Cardiac muscle cell (in vitro differentiated cells and primary cell): ENCODE results near the gene F2R. TPM values are rescaled to one million over a fixed set of nuclear protein-coding genes. Genes with fewer than 3 reads are reported as not detected.
A peak's percentile ranks its signal among the peaks of the same experiment; 100 is the strongest.

Experiments used
- DNase-seq, 2 donors: peaks; one replicate each; pipeline versions ENCODE4 v3.0.0 to v3.0.0-alpha.2; 2010 to 2017; ENCODE audit warnings: low read depth in 1 of 2, low spot score in 1 of 2
- H3K27ac ChIP-seq: fragments of 200-600 bp; sonication (generic); 2 replicates; pipeline ENCODE4 v1.5.1; 2016
- H3K27me3 ChIP-seq: fragments of 200-600 bp; sonication (generic); 2 replicates; pipeline ENCODE4 v1.6.0; 2016; ENCODE audit warnings: control low read depth
- H3K36me3 ChIP-seq: fragments of 200-600 bp; sonication (generic); 2 replicates; pipeline ENCODE4 v1.5.1; 2016; ENCODE audit warnings: control low read depth
- H3K4me1 ChIP-seq: fragments of 200-600 bp; sonication (generic); 2 replicates; pipeline ENCODE4 v1.8.1; 2017; ENCODE audit warnings: low read depth, mild to moderate bottlenecking, mixed run types
- H3K4me3 ChIP-seq: fragments of 200-600 bp; sonication (generic); 2 replicates; pipeline ENCODE4 v1.5.1; 2016; ENCODE audit warnings: mild to moderate bottlenecking
- H3K9me3 ChIP-seq: fragments of 200-600 bp; sonication (generic); 2 replicates; pipeline ENCODE4 v1.5.1; 2017; ENCODE audit warnings: low read depth, mild to moderate bottlenecking, control low read depth
- polyA plus RNA-seq: library from polyadenylated mRNA; unstranded; fragments of >200 nt; fragmentation: Nextera tagmentation; extraction: Ambion mirVana; gene quantifications from 2 replicates; pipeline ENCODE4 v1.2.1, GENCODE V29; 2016
- total RNA-seq: library from RNA; depleted of rRNA; stranded (reverse); fragments of >200 nt; gene quantifications from 2 replicates; pipeline ENCODE4 v1.2.3, GENCODE V29; 2016
- TF ChIP-seq, protein P1 (sequence below): IDR thresholded peaks from 2 replicates; pipeline ENCODE4 v1.5.1; 2012; ENCODE audit warnings: low read depth, mild to moderate bottlenecking, low read length

The F2R gene
- total and polyA plus RNA-seq, 2 experiments from 2014 or later = 13.4 to 16.6 TPM

DNA sequence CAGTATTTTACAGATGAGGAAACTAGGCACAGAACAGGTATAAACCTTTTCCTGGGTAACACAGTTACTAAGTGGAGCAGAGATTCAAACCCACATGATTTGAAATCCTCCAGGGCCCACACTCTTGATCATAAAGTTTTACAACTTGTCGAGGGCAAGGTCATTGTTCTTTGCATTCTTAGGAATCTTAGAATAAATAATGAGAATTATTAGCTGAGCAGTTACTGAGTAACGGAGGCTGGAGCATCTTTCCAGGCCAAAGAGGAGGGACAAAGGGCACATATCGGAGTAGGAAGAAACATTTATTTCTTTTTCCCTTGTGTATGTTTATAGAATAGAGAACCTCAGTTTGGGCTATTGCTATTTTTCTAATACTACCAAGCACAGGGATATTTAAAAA, 27.1 kb upstream of the F2R start:
- no peaks in the 10 kb centered on the region for H3K27me3 ChIP-seq
- no peaks in the 10 kb centered on the region for H3K36me3 ChIP-seq
- no peaks in the 10 kb centered on the region for H3K9me3 ChIP-seq
- no peak for DNase-seq
- TF ChIP-seq, protein P1, sequence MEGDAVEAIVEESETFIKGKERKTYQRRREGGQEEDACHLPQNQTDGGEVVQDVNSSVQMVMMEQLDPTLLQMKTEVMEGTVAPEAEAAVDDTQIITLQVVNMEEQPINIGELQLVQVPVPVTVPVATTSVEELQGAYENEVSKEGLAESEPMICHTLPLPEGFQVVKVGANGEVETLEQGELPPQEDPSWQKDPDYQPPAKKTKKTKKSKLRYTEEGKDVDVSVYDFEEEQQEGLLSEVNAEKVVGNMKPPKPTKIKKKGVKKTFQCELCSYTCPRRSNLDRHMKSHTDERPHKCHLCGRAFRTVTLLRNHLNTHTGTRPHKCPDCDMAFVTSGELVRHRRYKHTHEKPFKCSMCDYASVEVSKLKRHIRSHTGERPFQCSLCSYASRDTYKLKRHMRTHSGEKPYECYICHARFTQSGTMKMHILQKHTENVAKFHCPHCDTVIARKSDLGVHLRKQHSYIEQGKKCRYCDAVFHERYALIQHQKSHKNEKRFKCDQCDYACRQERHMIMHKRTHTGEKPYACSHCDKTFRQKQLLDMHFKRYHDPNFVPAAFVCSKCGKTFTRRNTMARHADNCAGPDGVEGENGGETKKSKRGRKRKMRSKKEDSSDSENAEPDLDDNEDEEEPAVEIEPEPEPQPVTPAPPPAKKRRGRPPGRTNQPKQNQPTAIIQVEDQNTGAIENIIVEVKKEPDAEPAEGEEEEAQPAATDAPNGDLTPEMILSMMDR = no peak
- peaks cover 14% of the 10 kb centered on the region for H3K4me1 ChIP-seq
- H3K4me3 ChIP-seq = no peak overlapping the region
- no peak overlapping the region for H3K27ac ChIP-seq

DNA sequence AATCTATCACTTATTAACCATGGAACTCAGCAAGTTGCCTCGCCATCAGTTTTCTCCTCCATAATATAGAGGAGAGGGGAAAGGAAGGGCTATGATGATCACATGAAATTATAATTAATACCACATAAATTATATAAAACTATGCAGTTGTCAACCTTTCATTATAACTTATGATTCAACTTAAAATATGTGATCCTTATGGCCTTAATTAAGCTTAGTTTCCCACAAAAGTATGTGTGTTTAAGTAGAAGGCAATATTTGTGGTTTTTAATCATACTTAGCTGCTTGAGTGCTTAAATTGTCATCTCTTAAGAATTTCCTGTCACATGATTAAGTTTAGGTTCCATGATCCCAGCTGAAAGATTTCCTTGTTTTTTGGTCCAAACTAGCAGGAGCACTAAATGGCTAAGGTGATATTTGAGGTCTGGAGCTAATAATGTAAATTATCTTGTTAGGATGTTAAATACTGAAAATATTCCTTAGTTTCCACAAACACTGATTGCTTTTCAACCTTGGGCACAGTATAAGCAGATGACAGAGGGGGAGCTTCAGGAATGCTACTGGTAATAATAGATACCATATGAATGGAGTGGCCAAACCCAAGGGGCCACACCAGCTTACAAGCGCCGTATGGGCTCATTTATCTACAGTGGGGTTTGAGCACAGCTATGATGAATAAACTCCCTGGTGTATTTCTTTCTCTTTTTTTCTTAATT, 26.4 kb upstream of the F2R start:
- Histone ChIP-seq H3K27ac (no peak overlapping the region), H3K36me3 (no peaks in the 10 kb centered on the region), H3K9me3 (no peaks in the 10 kb centered on the region), H3K4me3 (no peak overlapping the region), H3K4me1 (peaks cover 10% of the 10 kb centered on the region), H3K27me3 (no peaks in the 10 kb centered on the region)
- DNase-seq = peak in 1 of 2 donors; percentile 91
- TF ChIP-seq, protein P1 = no peak

DNA sequence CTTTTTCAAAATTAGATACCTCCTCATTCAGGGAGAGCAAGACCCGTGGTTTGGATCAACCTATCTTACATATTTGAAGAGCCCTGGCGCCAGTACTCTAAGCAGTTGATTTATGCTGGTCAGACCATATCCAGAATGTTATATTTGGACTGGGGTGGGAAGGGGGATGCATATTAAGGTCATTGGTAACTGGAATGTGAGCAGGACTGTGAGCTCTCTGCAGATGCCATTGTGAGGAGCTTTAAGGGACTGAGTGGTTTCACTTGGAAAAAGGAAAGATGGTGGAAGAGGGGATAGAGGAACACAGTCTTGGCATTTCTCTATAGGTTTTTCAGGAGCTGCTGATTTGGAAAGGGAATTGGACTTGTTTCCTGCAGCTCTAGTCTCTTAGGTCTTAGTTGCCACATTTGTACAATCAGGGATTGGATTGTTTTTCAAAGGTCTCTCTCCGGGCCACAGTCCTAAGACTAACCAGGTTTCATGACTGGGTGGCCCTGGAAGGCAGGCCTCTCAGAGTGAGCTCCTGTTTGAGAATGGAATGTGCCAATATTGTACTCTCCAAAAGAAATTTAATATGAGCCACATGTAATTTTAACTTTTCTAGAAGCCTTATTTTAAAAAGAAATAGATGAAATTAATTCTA, 25.8 kb upstream of the F2R start:
- no peaks in the 10 kb centered on the region for H3K27me3 ChIP-seq
- H3K27ac ChIP-seq = no peak overlapping the region
- peaks cover 5% of the 10 kb centered on the region for H3K4me1 ChIP-seq
- H3K36me3 ChIP-seq = no peaks in the 10 kb centered on the region
- H3K4me3 ChIP-seq = no peak overlapping the region
- TF ChIP-seq, protein P1 = no peak
- no peaks in the 10 kb centered on the region for H3K9me3 ChIP-seq
- DNase-seq = no peak

DNA sequence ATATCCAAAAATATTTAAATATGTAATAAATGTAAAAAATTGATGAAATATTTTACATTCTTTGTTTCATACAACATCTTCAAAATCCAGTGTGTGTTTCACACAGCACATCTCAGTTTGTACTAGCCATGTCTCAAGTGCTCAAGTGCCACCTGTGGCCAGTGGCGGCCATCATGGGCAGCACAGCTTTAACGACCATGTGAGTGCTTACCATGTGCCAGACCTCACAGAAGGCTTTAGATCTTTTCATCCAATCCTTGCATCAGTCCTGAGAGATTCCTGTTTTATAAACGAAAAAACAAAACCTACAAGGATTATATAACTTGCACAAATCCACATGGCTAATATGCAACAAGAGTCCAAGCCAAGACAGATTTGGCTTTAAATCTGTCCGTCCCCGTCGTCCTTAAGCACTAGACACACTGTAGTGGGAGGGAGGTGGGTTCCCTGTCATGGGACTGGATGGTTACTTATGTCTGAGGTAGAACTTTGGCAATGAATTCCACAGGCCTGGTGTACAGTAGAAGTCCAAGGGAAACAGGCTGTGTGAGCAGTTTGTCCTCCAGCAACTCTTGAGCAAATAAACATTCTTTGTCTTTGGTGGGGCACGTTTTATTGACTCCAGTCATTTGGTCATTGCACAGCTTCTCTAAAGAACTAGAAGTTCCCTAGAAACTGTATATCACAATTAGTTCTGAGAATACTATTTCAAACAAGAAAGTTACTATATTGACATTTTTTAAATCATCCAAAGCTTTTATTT, 25.0 kb upstream of the F2R start:
- Histone ChIP-seq H3K4me1 (peaks cover 5% of the 10 kb centered on the region), H3K4me3 (no peak overlapping the region), H3K36me3 (no peaks in the 10 kb centered on the region), H3K9me3 (no peaks in the 10 kb centered on the region), H3K27ac (no peak overlapping the region), H3K27me3 (no peaks in the 10 kb centered on the region)
- no peak for DNase-seq
- TF ChIP-seq, protein P1 = no peak

DNA sequence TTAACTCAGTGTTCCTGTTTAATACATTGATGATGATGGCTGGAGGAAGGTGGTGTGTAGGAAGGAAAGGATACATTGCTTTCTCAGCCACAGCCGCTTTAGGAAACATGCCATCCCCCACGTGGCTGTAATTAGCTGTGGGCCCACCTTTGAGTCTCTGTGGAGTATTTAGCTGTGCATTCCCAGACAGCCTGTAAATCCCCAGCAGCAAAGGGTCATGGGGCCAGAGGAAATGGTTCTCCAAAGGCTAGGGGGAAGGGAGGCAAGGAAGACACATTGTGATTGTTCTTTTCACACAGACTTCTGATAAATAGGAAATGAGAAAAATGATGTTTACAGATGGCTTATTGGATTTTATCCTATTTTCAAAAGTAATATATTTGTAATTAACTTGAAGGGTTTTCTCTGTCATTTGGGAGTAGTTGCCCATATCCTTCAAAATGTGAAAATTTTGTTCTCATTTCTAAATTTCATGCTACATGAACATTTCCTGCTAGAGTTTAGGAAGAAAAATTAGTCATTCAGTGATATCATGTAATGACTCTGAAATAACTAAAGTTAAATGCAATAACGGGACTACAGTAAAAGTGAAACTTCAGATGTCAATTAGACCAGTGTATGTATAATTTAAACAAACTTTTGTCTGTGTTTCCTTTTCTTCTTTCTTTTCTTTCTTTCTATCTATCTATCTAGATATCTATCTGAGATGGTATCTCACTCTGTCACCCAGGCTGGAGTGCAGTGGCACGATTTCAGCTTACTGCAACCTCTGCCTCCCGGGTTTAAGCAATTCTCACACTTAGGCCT, 24.3 kb upstream of the F2R start:
- Histone ChIP-seq H3K36me3 (no peaks in the 10 kb centered on the region), H3K27ac (no peak overlapping the region)
- TF ChIP-seq, protein P1 = no peak

More for the DNA sequence above, 24.3 kb upstream of the F2R start:
- Histone ChIP-seq H3K4me3 (no peak overlapping the region), H3K9me3 (no peaks in the 10 kb centered on the region), H3K27me3 (no peaks in the 10 kb centered on the region), H3K4me1 (peaks cover 5% of the 10 kb centered on the region)
- peak in 1 of 2 donors; percentile 71 for DNase-seq
